AG08395 (cell line): ENCODE results near the gene INVS.
"Not testable (repeated sequence)": the region's sequence is repeated elsewhere in the genome, so short reads cannot be mapped to it uniquely, and the experiment has no call there.

Experiments
- DNase-seq: peaks from one replicate; pipeline ENCODE4 v3.0.0; 2012; ENCODE audit warnings: mixed read lengths, low spot score

INVS gene

GRCh38 chr9:100083448-100084127 lies 15.5 kb upstream of the INVS start:
- DNase-seq = no peak

GRCh38 chr9:100084128-100084453 lies 15.0 kb upstream of the INVS start:
- DNase-seq = no peak

GRCh38 chr9:100084734-100085133 lies 14.3 kb upstream of the INVS start:
- no peak for DNase-seq

GRCh38 chr9:100086097-100086635 lies 12.9 kb upstream of the INVS start:
- no peak for DNase-seq

- no peak for DNase-seq
Measured at GRCh38 chr9:100087218-100087617, 11.8 kb upstream of the INVS start.

- DNase-seq = no peak
Measured at GRCh38 chr9:100088202-100088601, 10.8 kb upstream of the INVS start.

- no peak for DNase-seq
Measured at GRCh38 chr9:100090880-100091279, 8.2 kb upstream of the INVS start.

GRCh38 chr9:100091650-100092049 lies 7.4 kb upstream of the INVS start:
- DNase-seq = no peak

- no peak for DNase-seq
Measured at GRCh38 chr9:100092066-100092465, 7.0 kb upstream of the INVS start.

GRCh38 chr9:100094411-100094810 lies 4.6 kb upstream of the INVS start:
- not testable (repeated sequence) for DNase-seq

- no peak for DNase-seq
Measured at GRCh38 chr9:100096378-100096916, 2.6 kb upstream of the INVS start.

- peak; percentile 64 for DNase-seq
Measured at GRCh38 chr9:100098046-100098886, 777 bp upstream of the INVS start.

- no peak for DNase-seq
Measured at GRCh38 chr9:100099722-100100042, 639 bp downstream of the INVS start.

GRCh38 chr9:100100146-100100667 lies 1.2 kb downstream of the INVS start:
- DNase-seq = no peak

- DNase-seq = no peak
Measured at GRCh38 chr9:100101608-100102007, 2.6 kb downstream of the INVS start.

- no peak for DNase-seq
Measured at GRCh38 chr9:100104314-100104713, 5.3 kb downstream of the INVS start.

GRCh38 chr9:100105861-100106260 lies 6.8 kb downstream of the INVS start:
- DNase-seq = no peak

- no peak for DNase-seq
Measured at GRCh38 chr9:100106616-100107015, 7.6 kb downstream of the INVS start.

GRCh38 chr9:100108559-100108958 lies 9.5 kb downstream of the INVS start:
- no peak for DNase-seq

GRCh38 chr9:100111235-100111634 lies 12.2 kb downstream of the INVS start:
- peak; percentile 90 for DNase-seq

- no peak for DNase-seq
Measured at GRCh38 chr9:100112677-100113336, 13.8 kb downstream of the INVS start.

GRCh38 chr9:100117316-100117715 lies 18.3 kb downstream of the INVS start:
- no peak for DNase-seq
